ENCODE results near the gene FOXN1.

DNA sequence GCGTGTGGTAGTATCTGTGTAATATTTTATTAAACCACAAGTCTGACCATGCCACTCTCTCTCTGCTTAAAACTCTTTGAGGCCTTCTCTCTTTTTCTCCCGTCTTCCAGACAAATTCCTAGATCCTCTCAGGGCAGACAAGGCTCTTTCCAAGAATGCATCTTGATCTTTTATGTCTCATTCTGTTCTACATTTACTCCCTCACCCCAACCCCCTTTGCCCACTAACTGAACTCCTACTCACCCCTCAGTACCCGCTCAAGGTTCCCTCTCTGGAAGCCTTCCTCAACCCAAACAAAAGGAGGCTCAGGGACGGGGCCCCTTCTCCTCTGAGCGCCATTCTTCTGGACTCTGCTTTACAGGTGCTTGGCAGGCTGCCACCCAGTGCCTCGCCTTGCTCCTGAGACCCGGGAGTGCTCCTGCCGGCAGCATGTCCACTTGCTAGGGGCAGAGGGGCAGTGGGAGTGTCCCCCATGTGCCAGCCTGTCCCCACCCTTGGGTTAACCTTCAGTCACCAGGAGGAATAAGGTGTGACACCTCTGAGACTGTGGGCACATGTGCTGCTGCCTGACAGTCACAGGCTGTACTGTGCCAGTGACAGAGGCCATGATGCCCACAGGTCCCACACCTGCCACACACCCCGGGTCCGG lies 23.5 kb upstream of the FOXN1 start:
- TF ChIP-seq, protein P1, sequence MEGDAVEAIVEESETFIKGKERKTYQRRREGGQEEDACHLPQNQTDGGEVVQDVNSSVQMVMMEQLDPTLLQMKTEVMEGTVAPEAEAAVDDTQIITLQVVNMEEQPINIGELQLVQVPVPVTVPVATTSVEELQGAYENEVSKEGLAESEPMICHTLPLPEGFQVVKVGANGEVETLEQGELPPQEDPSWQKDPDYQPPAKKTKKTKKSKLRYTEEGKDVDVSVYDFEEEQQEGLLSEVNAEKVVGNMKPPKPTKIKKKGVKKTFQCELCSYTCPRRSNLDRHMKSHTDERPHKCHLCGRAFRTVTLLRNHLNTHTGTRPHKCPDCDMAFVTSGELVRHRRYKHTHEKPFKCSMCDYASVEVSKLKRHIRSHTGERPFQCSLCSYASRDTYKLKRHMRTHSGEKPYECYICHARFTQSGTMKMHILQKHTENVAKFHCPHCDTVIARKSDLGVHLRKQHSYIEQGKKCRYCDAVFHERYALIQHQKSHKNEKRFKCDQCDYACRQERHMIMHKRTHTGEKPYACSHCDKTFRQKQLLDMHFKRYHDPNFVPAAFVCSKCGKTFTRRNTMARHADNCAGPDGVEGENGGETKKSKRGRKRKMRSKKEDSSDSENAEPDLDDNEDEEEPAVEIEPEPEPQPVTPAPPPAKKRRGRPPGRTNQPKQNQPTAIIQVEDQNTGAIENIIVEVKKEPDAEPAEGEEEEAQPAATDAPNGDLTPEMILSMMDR (IDR thresholded peaks at IDR 0.05) = no peak
- TF ChIP-seq POLR2A (IDR thresholded peaks at IDR 0.05) = no peak

Data from body of pancreas (tissue), 4 donors.